ENCODE measurements around the gene SERBP1.
"Not testable (repeated sequence)": the region's sequence is repeated elsewhere in the genome, so short reads cannot be mapped to it uniquely, and the experiment has no call there.

- not testable (repeated sequence) for TF ChIP-seq EGR1 (IDR thresholded peaks at IDR 0.05; ENCODE audit: borderline replicate concordance, low read depth, low read length); MAFK (IDR thresholded peaks at IDR 0.05; ENCODE audit: low read depth, low read length); PHF8 (conservative IDR thresholded peaks at IDR 0.05; ENCODE audit: low read depth, low read length); EZH2 (IDR thresholded peaks at IDR 0.05; ENCODE audit: low read depth, low read length, severe bottlenecking); YY1 (IDR thresholded peaks at IDR 0.05; ENCODE audit: low read depth, low read length); RAD21 (IDR thresholded peaks at IDR 0.05 in 1 of 2, conservative IDR thresholded peaks at IDR 0.05 in 1 of 2; ENCODE audit: low read depth in 2 of 2, low read length in 2 of 2); CREB1 (IDR thresholded peaks at IDR 0.05); BACH1 (IDR thresholded peaks at IDR 0.05; ENCODE audit: low read length); JUND (IDR thresholded peaks at IDR 0.05; ENCODE audit: low read length); ZNF274 (IDR thresholded peaks at IDR 0.05; ENCODE audit: borderline replicate concordance, extremely low read depth, low read length); EP300 (IDR thresholded peaks at IDR 0.05; ENCODE audit: borderline replicate concordance in 1 of 2, low read depth in 2 of 2, low read length in 2 of 2); POU5F1 (IDR thresholded peaks at IDR 0.05; ENCODE audit: low read depth, low read length)
- TF ChIP-seq, protein P1, sequence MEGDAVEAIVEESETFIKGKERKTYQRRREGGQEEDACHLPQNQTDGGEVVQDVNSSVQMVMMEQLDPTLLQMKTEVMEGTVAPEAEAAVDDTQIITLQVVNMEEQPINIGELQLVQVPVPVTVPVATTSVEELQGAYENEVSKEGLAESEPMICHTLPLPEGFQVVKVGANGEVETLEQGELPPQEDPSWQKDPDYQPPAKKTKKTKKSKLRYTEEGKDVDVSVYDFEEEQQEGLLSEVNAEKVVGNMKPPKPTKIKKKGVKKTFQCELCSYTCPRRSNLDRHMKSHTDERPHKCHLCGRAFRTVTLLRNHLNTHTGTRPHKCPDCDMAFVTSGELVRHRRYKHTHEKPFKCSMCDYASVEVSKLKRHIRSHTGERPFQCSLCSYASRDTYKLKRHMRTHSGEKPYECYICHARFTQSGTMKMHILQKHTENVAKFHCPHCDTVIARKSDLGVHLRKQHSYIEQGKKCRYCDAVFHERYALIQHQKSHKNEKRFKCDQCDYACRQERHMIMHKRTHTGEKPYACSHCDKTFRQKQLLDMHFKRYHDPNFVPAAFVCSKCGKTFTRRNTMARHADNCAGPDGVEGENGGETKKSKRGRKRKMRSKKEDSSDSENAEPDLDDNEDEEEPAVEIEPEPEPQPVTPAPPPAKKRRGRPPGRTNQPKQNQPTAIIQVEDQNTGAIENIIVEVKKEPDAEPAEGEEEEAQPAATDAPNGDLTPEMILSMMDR (IDR thresholded peaks at IDR 0.05; ENCODE audit: control extremely low read depth in 1 of 3, insufficient read depth in 1 of 3, low read depth in 1 of 3, low read length in 3 of 3), result not testable (repeated sequence)
- TF ChIP-seq POLR2A (IDR thresholded peaks at IDR 0.05; ENCODE audit: control extremely low read depth in 1 of 2, low read depth in 2 of 2, low read length in 2 of 2), result 0 out of 3 replicates have a peak, but pooled peaks of 1 of the 2 experiments have one; percentile 14
Measured at GRCh38 chr1:67400029-67400786, 30.0 kb downstream of the SERBP1 start.
